T-cell (primary cell): Measurements from ENCODE around the gene MKKS. TPM values are rescaled to one million over a fixed set of nuclear protein-coding genes. Genes with fewer than 3 reads are reported as not detected.
"Not testable (repeated sequence)": the region's sequence is repeated elsewhere in the genome, so short reads cannot be mapped to it uniquely, and the experiment has no call there.

Experiments used
- ATAC-seq, 4 experiments: fragments of 200-7000 bp in 3 of 4; fragments of 150-1000 bp in 1 of 4; cut with Tn5 transposase; replicated peaks in 1 of 4; 1 replicate in 3 of 4; 2 replicates in 1 of 4; pipeline ENCODE4 v1.10.0; 2021; ENCODE audit warnings: moderate library complexity in 3 of 4, mild to moderate bottlenecking in 2 of 4, moderate number of reproducible peaks in 1 of 4
- CTCF ChIA-PET, 2 donors: fragments of 300-600 bp; sonication (Branson Sonifier 250); formaldehyde crosslinking; loops; one replicate each; lab custom pipeline; 2022; ENCODE audit warnings: antibody characterized with exemption in 2 of 2; lab: Charles Lee
- POLR2A ChIA-PET, 2 donors: fragments of 300-600 bp; sonication (Branson Sonifier 250); formaldehyde crosslinking; loops; one replicate each; lab custom pipeline; 2022; ENCODE audit warnings: antibody characterized with exemption in 2 of 2; lab: Charles Lee
- DNase-seq, 35 experiments: peaks; one replicate each; pipeline versions ENCODE4 v3.0.0 to v3.0.0-alpha.2; 2013 to 2023
- H3K27ac ChIP-seq: one replicate; pipeline ENCODE4 v1.5.1; 2013; ENCODE audit warnings: low read length
- H3K27me3 ChIP-seq, 2 experiments: replicated peaks in 1 of 2; 1 replicate in 1 of 2; 2 replicates in 1 of 2; pipeline versions ENCODE4 v1.6.1 to v1.7.0; 2013; ENCODE audit warnings: low read length in 1 of 2, mixed read lengths in 1 of 2; ENCODE audit not compliant: control insufficient read depth in 2 of 2, insufficient read depth in 2 of 2; ENCODE audit errors: extremely low read depth in 1 of 2
- H3K36me3 ChIP-seq, 2 donors: 1 replicate in 1 of 2; 2 replicates in 1 of 2; pipeline versions ENCODE4 v1.6.1 to v1.7.0; 2013; ENCODE audit warnings: low read length in 1 of 2; ENCODE audit not compliant: control insufficient read depth in 2 of 2, insufficient read depth in 1 of 2; ENCODE audit errors: extremely low read depth in 1 of 2
- H3K4me1 ChIP-seq, 2 experiments: 1 replicate in 1 of 2; 2 replicates in 1 of 2; pipeline versions ENCODE4 v1.6.1 to v1.7.0; 2013; ENCODE audit warnings: low read length in 2 of 2, mixed read lengths in 1 of 2; ENCODE audit not compliant: insufficient read depth in 2 of 2, control insufficient read depth in 1 of 2; ENCODE audit errors: extremely low read depth in 1 of 2
- H3K4me3 ChIP-seq, 2 donors: 1 replicate in 1 of 2; 2 replicates in 1 of 2; pipeline versions ENCODE4 v1.5.1 to v1.7.0; 2013; ENCODE audit warnings: mild to moderate bottlenecking in 2 of 2, low read length in 1 of 2, moderate library complexity in 1 of 2; ENCODE audit not compliant: control insufficient read depth in 1 of 2; ENCODE audit errors: extremely low read depth in 1 of 2
- H3K9me3 ChIP-seq: 2 replicates; pipeline ENCODE4 v1.7.0; 2013
- H3K27ac Mint-ChIP-seq, 2 donors: one replicate each; pipeline ENCODE4 v1.8.0; 2020 to 2021; ENCODE audit warnings: mild to moderate bottlenecking in 2 of 2, mixed read lengths in 2 of 2
- H3K27me3 Mint-ChIP-seq, 2 donors: one replicate each; pipeline ENCODE4 v1.8.0; 2021 to 2022; ENCODE audit warnings: mixed read lengths in 2 of 2
- H3K36me3 Mint-ChIP-seq: one replicate; pipeline ENCODE4 v1.8.0; 2021; ENCODE audit warnings: mixed read lengths
- H3K4me1 Mint-ChIP-seq, 3 donors: one replicate each; pipeline ENCODE4 v1.8.0; 2020 to 2022; ENCODE audit warnings: mixed read lengths in 3 of 3, mild to moderate bottlenecking in 1 of 3
- H3K4me3 Mint-ChIP-seq, 3 donors: one replicate each; pipeline ENCODE4 v1.8.0; 2020 to 2022; ENCODE audit warnings: mild to moderate bottlenecking in 3 of 3, mixed read lengths in 3 of 3, moderate library complexity in 3 of 3
- H3K9me3 Mint-ChIP-seq, 3 donors: one replicate each; pipeline ENCODE4 v1.8.0; 2020 to 2022; ENCODE audit warnings: mixed read lengths in 3 of 3
- WGBS: methylation state at CpG from one replicate; pipeline ENCODE4 v1.1.5; 2013; ENCODE audit warnings: missing lambda C conversion rate; ENCODE audit not compliant: insufficient coverage; 5-methylcytosine and 5-hydroxymethylcytosine counted together
- total RNA-seq, 35 experiments: library from RNA in 6 of 35; stranded (reverse) in 6 of 35; fragments of 120-200 nt in 1 of 35; gene quantifications; one replicate each; pipeline versions ENCODE4 v1.2.1 to v1.2.4 and lab custom pipeline; 2013 to 2026

The MKKS gene
- total RNA-seq, 5 donors from 2014 or later (not counting 1 experiment from before 2014, with no cell fraction given), result 5.1 to 13.5 (median 11.9) TPM

DNA sequence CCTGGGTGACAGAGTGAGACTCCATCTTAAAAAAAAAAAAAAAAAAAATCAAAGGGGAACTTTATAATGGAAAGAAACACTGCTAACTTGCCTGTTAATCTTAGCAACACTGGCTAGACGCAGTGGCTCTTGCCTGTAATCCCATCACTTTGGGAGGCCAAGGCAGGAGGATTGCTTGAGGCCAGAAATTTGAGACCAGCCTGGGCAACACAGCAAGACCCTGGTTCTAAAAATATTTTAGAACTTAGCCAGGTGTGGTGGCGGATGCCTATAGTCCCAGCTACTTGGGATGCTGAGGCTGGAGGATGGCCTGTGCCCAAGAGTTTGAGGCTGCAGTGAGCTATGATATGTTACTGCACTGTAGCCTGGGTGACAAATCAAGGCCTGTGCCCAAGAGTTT is 16.8 kb downstream of the MKKS start:
- H3K27ac ChIP-seq, ATAC-seq, H3K4me3 ChIP-seq, DNase-seq, H3K4me3 Mint-ChIP-seq, H3K27me3 Mint-ChIP-seq, H3K9me3 Mint-ChIP-seq, POLR2A ChIA-PET, H3K27me3 ChIP-seq, H3K27ac Mint-ChIP-seq, H3K9me3 ChIP-seq, H3K4me1 ChIP-seq: not testable (repeated sequence)
- peaks cover 31% of the 10 kb centered on the region for H3K36me3 Mint-ChIP-seq
- H3K36me3 ChIP-seq, result peaks cover 5 to 16% of the 10 kb centered on the region in 2 donors
- WGBS, result 100% methylated on average over 1 of the region's 2 CpGs
- CTCF ChIA-PET, result interaction anchor here in 1 of 2 donors (1.7 kb wide), 1 partner anchor 10 kb away, joined by 7 read pairs; no protein-coding TSS in a partner anchor
- H3K4me1 Mint-ChIP-seq, result peaks cover 6 to 18% (median 14%) of the 10 kb centered on the region in 3 donors

DNA sequence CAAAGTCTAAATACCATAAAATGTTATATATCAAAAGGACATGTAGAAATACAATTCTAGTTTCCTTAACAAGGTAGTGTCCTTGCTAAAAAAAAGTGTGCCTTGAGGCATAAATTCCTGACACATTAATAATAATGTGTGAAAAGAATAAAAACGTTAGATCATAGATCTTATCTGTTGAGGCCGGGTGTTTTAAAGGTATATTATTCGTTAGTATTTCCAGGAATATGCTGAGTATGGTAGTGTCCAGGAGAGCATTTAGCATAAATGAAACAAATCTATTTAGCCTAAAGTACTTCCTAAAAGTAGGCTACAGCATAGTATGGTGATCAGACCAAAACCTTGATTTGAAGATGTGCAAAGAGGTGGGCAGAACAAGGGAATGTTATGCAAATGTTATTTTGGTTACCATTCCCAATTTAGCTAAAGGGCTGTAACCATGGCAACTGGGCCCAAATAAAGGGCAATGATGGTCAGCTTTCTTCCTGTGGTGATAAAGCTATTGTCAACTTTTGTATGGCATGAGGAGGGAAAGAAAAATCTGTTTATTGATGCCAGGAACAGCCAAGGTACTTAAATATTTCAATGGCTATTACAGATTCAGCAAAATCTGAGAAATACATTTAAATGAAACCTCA is 18.9 kb downstream of the MKKS start:
- Histone ChIP-seq H3K4me1 (no peaks in the 10 kb centered on the region), H3K9me3 (no peaks in the 10 kb centered on the region), H3K36me3 (peaks cover 5 to 12% of the 10 kb centered on the region in 2 donors), H3K4me3 (no peak overlapping the region), H3K27me3 (no peaks in the 10 kb centered on the region), H3K27ac (no peak overlapping the region)
- ChIA-PET CTCF (interaction anchor here (0.7 to 1.0 kb wide), 2 partner anchors 12 to 100 kb away, joined by 3 to 4 read pairs; no protein-coding TSS in a partner anchor), POLR2A (no interaction called here)
- no peak overlapping the region for H3K27ac Mint-ChIP-seq
- H3K4me3 Mint-ChIP-seq, result no peak overlapping the region
- DNase-seq, result no peak
- no peaks in the 10 kb centered on the region for H3K9me3 Mint-ChIP-seq
- no CpG with 5 or more reads among the region's 3 CpGs for WGBS
- H3K27me3 Mint-ChIP-seq, result no peaks in the 10 kb centered on the region
- ATAC-seq, result no peak
- H3K36me3 Mint-ChIP-seq, result peaks cover 32% of the 10 kb centered on the region
- peaks cover 6 to 16% (median 10%) of the 10 kb centered on the region in 3 donors for H3K4me1 Mint-ChIP-seq

DNA sequence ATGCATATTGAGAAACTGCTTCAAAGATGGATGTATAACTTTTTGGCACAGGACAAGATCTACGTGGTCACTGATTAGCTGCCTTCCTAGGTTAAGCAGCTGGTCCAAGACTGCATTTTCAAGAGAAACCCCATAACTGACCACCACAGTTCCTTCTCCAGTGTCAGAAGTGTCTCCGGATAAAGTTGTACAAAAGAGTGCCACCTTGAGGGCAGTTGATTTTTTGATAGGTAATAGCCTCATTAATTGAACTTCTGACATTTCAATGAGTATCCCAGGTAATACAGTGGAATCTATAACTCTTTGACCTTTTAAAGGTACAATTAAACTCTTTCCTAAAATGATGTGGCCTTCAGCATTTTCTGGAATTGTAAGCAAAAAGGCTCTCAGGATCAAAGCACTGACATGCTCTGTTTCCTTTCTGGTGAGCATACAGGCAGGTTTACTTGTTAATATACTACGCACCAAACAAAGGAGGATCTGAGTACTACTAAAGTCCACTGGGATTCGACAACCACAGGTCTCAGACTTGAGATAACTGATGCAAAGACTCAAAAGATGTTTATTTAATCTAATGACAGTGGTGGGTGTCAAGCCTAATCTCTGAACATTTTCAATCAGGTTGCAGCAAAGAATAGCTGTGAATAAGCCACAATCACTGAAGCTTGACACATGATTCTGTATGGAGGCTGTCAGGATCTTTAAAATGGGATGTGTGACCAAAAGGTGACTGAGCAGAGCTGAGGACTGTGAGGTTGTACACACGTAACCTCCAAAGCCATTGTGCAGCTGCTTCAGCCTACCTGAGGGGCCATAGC is 21.2 kb downstream of the MKKS start:
- ATAC-seq (no peak), DNase-seq (no peak)
- Mint-ChIP-seq H3K27me3 (no peaks in the 10 kb centered on the region), H3K9me3 (no peaks in the 10 kb centered on the region), H3K4me3 (no peak overlapping the region), H3K36me3 (peaks cover 24% of the 10 kb centered on the region), H3K27ac (no peak overlapping the region), H3K4me1 (peaks cover 6 to 12% (median 6%) of the 10 kb centered on the region in 3 donors)
- Histone ChIP-seq H3K27me3 (no peaks in the 10 kb centered on the region), H3K36me3 (peaks cover 5 to 6% of the 10 kb centered on the region in 2 donors), H3K27ac (no peak overlapping the region), H3K4me3 (no peak overlapping the region), H3K9me3 (no peaks in the 10 kb centered on the region), H3K4me1 (no peaks in the 10 kb centered on the region)
- POLR2A ChIA-PET, result no interaction called here
- CTCF ChIA-PET, result interaction anchor here in 1 of 2 donors (0.5 kb wide), 1 partner anchor 22 kb away, joined by 4 read pairs; no protein-coding TSS in a partner anchor
- WGBS, result 96% methylated on average over 3 of the region's 5 CpGs

DNA sequence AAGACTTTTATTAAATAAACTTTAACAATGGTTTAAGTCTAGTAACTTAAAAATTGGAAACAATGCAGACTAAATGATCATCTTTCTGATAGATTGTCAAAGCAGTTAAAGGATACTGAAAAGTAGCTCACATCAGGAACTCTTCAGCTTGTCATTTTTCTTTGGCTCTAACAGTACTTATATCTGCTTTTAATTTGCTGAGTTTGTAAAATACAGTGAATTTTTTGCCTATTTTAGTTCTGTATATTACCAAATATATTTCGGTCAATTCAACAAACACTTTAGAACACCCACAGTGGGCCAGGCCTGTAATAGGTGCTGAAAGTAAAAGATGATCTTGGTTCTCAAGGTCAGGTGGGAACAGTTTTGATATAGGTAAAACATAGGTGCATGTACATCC is 22.3 kb downstream of the MKKS start:
- Histone ChIP-seq H3K27me3 (no peaks in the 10 kb centered on the region), H3K4me1 (no peaks in the 10 kb centered on the region), H3K4me3 (no peak overlapping the region), H3K36me3 (peaks cover 5 to 8% of the 10 kb centered on the region in 2 donors), H3K27ac (no peak overlapping the region), H3K9me3 (no peaks in the 10 kb centered on the region)
- ChIA-PET CTCF (no interaction called here), POLR2A (interaction anchor here in 1 of 2 donors (0.6 kb wide), 1 partner anchor 88 kb away, joined by 13 read pairs; no protein-coding TSS in a partner anchor)
- no peak for ATAC-seq
- Mint-ChIP-seq H3K9me3 (no peaks in the 10 kb centered on the region), H3K27ac (no peak overlapping the region), H3K27me3 (no peaks in the 10 kb centered on the region), H3K4me3 (no peak overlapping the region), H3K4me1 (peaks cover 2 to 8% (median 6%) of the 10 kb centered on the region in 3 donors), H3K36me3 (peaks cover 25% of the 10 kb centered on the region)
- no CpG with 5 or more reads among the region's 1 CpG for WGBS
- DNase-seq, result no peak

DNA sequence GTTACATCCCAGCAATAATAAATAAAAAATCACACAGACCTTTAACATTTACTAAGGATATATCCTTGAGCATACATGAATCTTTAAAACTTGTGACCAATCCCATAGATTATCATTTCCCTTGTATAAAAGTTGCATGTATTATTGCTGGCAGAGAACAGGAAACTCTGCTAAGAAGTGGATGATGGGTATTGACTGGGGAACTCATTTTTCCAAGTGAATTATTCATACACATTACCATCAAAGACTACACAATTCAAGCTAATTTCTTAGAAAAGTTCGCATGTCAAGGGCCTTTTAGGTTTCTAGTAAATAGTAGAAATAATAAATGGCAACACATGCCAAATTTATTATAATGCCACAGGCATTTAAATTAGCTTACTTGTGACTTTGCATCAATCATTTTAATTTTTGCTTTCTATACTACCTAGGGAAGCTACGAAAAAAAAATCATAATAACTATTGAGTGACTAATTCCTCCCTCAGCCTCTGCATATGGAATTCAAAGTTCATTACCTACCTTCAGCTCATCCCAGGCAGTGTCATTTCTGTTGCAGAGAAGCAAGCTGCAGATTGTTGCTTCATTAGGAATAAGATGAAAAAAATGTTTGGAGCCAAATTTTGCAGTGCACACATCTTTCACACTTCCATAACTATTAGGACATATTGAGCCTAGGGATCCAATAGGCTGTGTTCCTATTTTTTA is 25.8 kb downstream of the MKKS start:
- no peak overlapping the region for H3K4me3 Mint-ChIP-seq
- H3K9me3 ChIP-seq, result no peaks in the 10 kb centered on the region
- peaks cover 23% of the 10 kb centered on the region for H3K36me3 Mint-ChIP-seq
- WGBS, result no CpG with 5 or more reads among the region's 2 CpGs
- H3K9me3 Mint-ChIP-seq, result no peaks in the 10 kb centered on the region
- no peak overlapping the region for H3K4me3 ChIP-seq
- H3K27me3 ChIP-seq, result no peaks in the 10 kb centered on the region
- H3K4me1 ChIP-seq, result no peaks in the 10 kb centered on the region
- ChIA-PET CTCF (interaction anchor here (0.5 to 0.9 kb wide), 2 partner anchors 19 to 25 kb away, joined by 5 to 9 read pairs; no protein-coding TSS in a partner anchor), POLR2A (no interaction called here)
- H3K4me1 Mint-ChIP-seq, result no peaks in the 10 kb centered on the region
- ATAC-seq (no peak), DNase-seq (no peak)
- H3K27ac ChIP-seq, result no peak overlapping the region
- no peak overlapping the region for H3K27ac Mint-ChIP-seq
- H3K36me3 ChIP-seq, result peaks cover 5 to 16% of the 10 kb centered on the region in 2 donors
- no peaks in the 10 kb centered on the region for H3K27me3 Mint-ChIP-seq

DNA sequence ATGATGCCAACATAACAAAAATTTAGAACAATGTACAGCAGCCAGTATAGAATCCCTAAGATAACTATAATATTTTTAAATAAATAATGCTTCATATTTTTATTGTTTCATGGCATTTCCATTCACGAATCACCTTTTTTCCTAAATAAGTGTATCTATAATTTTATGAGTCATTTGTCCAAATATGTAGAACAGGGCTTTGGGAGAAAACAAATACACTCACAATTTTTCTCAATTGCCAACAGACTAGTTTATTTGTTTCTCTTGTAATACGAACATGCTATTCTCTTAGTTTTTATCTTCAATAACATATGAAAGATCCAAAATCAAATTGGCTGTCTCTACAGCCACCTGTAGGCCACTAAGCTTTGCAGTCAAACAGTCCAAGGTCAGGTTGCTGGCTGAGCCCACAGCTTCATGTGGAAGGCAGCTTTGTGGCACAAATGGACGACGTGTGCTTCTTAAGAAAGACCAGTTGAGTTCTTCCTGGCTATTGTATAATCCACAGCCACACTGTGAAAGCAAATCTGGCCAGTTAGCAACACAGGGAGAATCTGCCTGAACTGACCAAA is 29.0 kb downstream of the MKKS start:
- H3K9me3 ChIP-seq, result no peaks in the 10 kb centered on the region

More for the DNA sequence above, 29.0 kb downstream of the MKKS start:
- ATAC-seq, result no peak
- H3K4me3 Mint-ChIP-seq, result no peak overlapping the region
- Histone ChIP-seq H3K4me1 (no peaks in the 10 kb centered on the region), H3K27me3 (no peaks in the 10 kb centered on the region), H3K27ac (no peak overlapping the region), H3K36me3 (peaks cover 0 to 11% of the 10 kb centered on the region in 2 donors), H3K4me3 (no peak overlapping the region)
- H3K27ac Mint-ChIP-seq, result no peak overlapping the region
- no peaks in the 10 kb centered on the region for H3K27me3 Mint-ChIP-seq
- ChIA-PET POLR2A (no interaction called here), CTCF (no interaction called here)
- no peaks in the 10 kb centered on the region for H3K9me3 Mint-ChIP-seq
- no peak for DNase-seq
- 94% methylated on average over 2 of the region's 4 CpGs for whole genome bisulfite sequencing
- peaks cover 16% of the 10 kb centered on the region for H3K36me3 Mint-ChIP-seq
- H3K4me1 Mint-ChIP-seq, result no peaks in the 10 kb centered on the region
